Duodenal mucosa (tissue), 2 donors: ENCODE results near the gene AKAP5.
A peak's percentile ranks its signal among the peaks of the same experiment; 100 is the strongest.

Experiments
- H3K27ac ChIP-seq: one replicate; pipeline ENCODE4 v1.7.0; 2013; ENCODE audit warnings: low read depth, low read length
- H3K27me3 ChIP-seq, 2 donors: one replicate each; pipeline ENCODE4 v1.7.0; 2013; ENCODE audit warnings: low read length in 2 of 2, control low read depth in 1 of 2; ENCODE audit not compliant: insufficient read depth in 2 of 2, control insufficient read depth in 1 of 2
- H3K36me3 ChIP-seq, 2 donors: one replicate each; pipeline ENCODE4 v1.7.0; 2013; ENCODE audit warnings: low read length in 2 of 2, control low read depth in 1 of 2; ENCODE audit not compliant: insufficient read depth in 2 of 2, control insufficient read depth in 1 of 2
- H3K4me1 ChIP-seq, 2 donors: one replicate each; pipeline ENCODE4 v1.7.0; 2013; ENCODE audit warnings: low read length in 2 of 2, control low read depth in 1 of 2; ENCODE audit not compliant: insufficient read depth in 2 of 2, control insufficient read depth in 1 of 2
- H3K4me3 ChIP-seq, 2 donors: one replicate each; pipeline ENCODE4 v1.7.0; 2013; ENCODE audit warnings: low read length in 2 of 2, low read depth in 1 of 2
- H3K9ac ChIP-seq, 2 donors: one replicate each; pipeline ENCODE4 v1.7.0; 2013; ENCODE audit warnings: low read length in 2 of 2, low read depth in 1 of 2
- H3K9me3 ChIP-seq, 2 donors: one replicate each; pipeline ENCODE4 v1.7.0; 2013; ENCODE audit warnings: low read length in 2 of 2, control low read depth in 1 of 2; ENCODE audit not compliant: control insufficient read depth in 1 of 2

The AKAP5 gene

DNA sequence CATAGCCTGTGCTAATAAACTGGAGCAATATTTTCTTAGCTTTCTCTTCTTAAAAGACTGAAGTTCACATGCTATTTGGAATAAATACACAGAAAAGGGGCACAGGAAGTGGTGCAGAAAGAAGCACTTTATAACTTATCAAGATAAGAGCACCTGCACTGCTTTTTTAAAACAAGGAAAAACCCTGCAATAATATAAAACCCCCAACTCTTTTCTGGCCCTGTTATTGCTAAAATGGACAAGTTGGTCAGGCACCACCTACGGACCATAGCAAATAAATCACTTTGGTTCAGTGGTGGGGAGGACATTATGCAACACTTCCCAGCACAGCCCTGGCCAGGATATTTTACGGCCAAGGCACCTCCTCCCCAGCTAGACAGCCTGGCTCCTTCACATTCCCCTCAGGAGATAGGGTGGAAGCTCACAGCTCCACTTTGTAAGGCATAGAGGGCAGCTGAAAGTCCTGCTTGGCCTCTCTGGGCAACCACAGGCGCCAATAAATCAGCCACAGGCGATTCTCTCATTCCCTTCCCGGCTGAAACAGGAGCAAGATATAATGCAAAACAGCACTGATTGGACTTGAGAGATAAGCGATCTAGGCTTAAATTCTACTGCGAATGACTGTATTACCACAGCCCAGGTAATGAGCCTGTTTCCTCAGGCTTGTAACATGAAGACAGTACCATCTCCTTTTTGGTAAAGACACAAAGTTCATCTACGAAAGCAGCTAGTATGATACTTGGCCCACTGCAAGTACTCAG, 36.3 kb downstream of the AKAP5 start:
- Histone ChIP-seq H3K36me3 (no peaks in the 10 kb centered on the region), H3K9me3 (no peaks in the 10 kb centered on the region), H3K4me3 (peak overlapping the region; percentile 93 to 94), H3K4me1 (peaks cover 23 to 35% of the 10 kb centered on the region in 2 donors), H3K9ac (peak overlapping the region; percentile 93 to 97), H3K27me3 (no peaks in the 10 kb centered on the region), H3K27ac (peak overlapping the region; percentile 14)

GRCh38 chr14:64502456-64502855, 37.2 kb downstream of the AKAP5 start:
- peaks cover 32 to 42% of the 10 kb centered on the region in 2 donors for H3K4me1 ChIP-seq
- no peaks in the 10 kb centered on the region for H3K36me3 ChIP-seq
- no peaks in the 10 kb centered on the region for H3K27me3 ChIP-seq
- peak overlapping the region; percentile 93 to 94 for H3K4me3 ChIP-seq
- H3K9me3 ChIP-seq = no peaks in the 10 kb centered on the region
- peak overlapping the region; percentile 93 to 97 for H3K9ac ChIP-seq
- peak overlapping the region; percentile 100 for H3K27ac ChIP-seq

GRCh38 chr14:64502887-64503433, 37.7 kb downstream of the AKAP5 start:
- H3K4me1 ChIP-seq = peaks cover 37 to 47% of the 10 kb centered on the region in 2 donors
- peak overlapping the region; percentile 93 to 94 for H3K4me3 ChIP-seq
- H3K27ac ChIP-seq = peak overlapping the region; percentile 100
- no peaks in the 10 kb centered on the region for H3K9me3 ChIP-seq
- H3K9ac ChIP-seq = peak overlapping the region; percentile 93 to 97
- no peaks in the 10 kb centered on the region for H3K27me3 ChIP-seq
- no peaks in the 10 kb centered on the region for H3K36me3 ChIP-seq

DNA sequence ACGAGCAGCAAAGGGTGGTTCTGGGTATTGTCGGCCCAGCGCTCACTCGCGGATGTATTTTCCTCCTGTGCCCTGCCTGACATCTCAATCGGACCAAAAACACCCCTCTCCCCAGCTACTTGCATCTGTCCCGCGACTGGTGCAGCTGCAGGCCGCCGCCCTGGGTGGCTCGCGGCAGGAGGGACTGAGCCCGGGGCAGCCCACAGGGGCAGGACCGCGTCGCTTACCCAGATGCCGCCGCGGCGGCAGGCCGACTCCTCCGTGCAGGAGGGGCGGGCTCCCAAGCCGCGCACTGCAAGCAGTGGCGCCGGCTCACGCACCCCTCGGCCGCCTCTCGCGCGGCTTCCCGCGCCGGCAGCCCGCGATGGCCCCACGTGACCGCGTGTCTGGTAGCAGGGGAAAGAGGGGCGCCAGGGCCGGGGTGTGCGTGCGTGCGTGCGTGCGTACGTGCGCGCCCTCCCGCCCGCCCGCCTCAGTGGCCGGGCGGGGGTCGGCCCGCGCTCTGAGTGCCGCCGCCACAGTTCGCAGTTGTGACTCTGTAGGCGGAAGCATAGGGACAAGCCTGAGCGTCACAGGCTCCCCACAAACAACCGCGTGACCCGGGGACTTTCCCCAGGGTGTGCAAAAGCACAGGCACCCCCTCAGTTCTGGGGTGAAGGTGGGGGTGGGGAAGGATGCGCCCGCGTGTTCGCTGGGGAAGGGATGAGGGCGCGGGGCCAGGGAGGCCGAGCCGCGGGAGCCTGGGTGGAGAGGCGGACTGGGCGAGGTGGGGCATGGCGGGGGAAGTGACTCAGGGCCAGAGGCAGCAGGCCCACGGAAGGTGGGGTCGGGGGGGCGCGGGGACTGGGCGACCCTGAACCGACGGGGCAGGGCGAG, 38.4 kb downstream of the AKAP5 start, which contains the start of gene ZBTB25:
TSS of gene ZBTB25 (minus strand) at position 405 of the 876 bp plus-strand sequence. CDS start 13,305 bp downstream, outside the sequence.
- H3K4me1 ChIP-seq = peaks cover 41 to 55% of the 10 kb centered on the region in 2 donors

GRCh38 chr14:64504310-64504896, 39.1 kb downstream of the AKAP5 start, which contains the start of gene ZBTB1:
Gene ZBTB1, plus strand, starts transcription at chr14:64504770. Its CDS starts 16,735 bp downstream, at chr14:64521505.
- Histone ChIP-seq H3K9me3 (no peaks in the 10 kb centered on the region), H3K36me3 (no peaks in the 10 kb centered on the region), H3K4me1 (peaks cover 41 to 57% of the 10 kb centered on the region in 2 donors), H3K9ac (peak within 1 kb of the TSS; percentile 93 to 97), H3K27ac (peak within 1 kb of the TSS; percentile 100), H3K4me3 (peak within 1 kb of the TSS; percentile 93 to 94), H3K27me3 (no peaks in the 10 kb centered on the region)

More for the DNA sequence above, 38.4 kb downstream of the AKAP5 start, which contains the start of gene ZBTB25:
- Histone ChIP-seq H3K4me3 (peak within 1 kb of the TSS; percentile 93 to 94), H3K9me3 (no peaks in the 10 kb centered on the region), H3K27me3 (no peaks in the 10 kb centered on the region), H3K9ac (peak within 1 kb of the TSS; percentile 93 to 97), H3K36me3 (no peaks in the 10 kb centered on the region), H3K27ac (peak within 1 kb of the TSS; percentile 100)

- Histone ChIP-seq H3K27me3 (no peaks in the 10 kb centered on the region), H3K9ac (peak overlapping the region; percentile 93 to 97), H3K27ac (peak overlapping the region; percentile 100), H3K36me3 (no peaks in the 10 kb centered on the region), H3K4me3 (peak overlapping the region; percentile 93 to 94), H3K9me3 (no peaks in the 10 kb centered on the region), H3K4me1 (peaks cover 43 to 57% of the 10 kb centered on the region in 2 donors)
These were observed 39.8 kb downstream of the AKAP5 start for GRCh38 chr14:64504897-64505794.

DNA sequence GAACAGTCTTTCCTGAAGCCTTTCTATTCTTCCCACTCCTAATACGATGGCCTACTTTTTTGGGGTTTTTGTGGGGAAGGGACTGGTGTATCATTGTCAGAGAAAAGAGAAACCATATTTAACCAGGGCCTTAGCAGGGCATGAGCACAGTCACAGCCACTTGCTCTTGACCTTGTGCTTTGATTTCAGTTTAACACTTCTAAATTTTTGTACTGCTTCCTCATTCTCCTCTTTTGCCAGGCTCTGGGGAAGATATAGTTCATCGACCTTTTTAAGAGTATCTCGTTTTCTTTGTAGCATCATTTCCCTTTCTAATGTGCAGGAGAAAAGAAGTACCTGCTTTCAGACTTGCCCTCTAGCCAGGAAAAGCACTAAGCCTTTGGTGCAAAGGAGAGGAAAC, 41.4 kb downstream of the AKAP5 start:
- Histone ChIP-seq H3K36me3 (no peaks in the 10 kb centered on the region), H3K9me3 (no peaks in the 10 kb centered on the region), H3K27ac (peak overlapping the region; percentile 55), H3K27me3 (no peaks in the 10 kb centered on the region), H3K4me3 (peak overlapping the region; percentile 50 to 93), H3K4me1 (peaks cover 50 to 54% of the 10 kb centered on the region in 2 donors), H3K9ac (peak overlapping the region; percentile 30 to 93)

DNA sequence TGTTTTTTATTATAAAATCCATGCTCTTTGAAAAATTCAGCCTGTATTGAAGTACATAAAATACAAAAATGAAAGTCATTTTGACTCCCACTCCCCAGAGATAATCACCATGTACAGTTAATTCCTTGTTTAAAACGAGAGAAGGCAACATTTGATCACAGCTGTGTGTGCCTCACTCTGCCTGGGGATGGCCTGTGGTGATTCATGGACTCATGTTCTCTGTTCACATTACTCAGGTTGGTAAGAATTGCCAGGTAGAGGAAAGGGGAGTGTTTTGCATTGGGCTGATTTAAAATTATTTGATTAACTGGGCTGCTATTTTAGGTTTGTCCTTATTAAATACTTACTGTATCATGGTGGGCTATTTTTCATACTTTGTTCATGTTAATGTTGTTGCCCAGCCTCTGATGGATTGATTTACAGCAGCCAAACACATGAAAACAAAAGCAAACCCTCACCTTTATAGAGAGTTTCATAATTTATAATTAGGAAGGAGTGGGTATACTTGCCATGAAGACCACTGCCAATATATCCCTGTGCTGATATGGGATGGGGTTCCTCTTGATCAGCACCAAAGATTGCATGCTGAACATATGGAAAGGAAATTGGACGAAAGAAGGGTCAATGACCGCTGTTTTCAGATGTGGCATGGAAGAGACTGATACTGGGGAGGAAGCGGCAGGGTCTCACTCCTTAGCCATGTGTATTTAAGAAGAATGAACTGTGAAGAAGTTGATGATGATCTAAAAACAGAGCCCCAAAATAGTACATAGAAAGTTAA, 42.3 kb downstream of the AKAP5 start:
- no peak overlapping the region for H3K9ac ChIP-seq
- no peaks in the 10 kb centered on the region for H3K27me3 ChIP-seq
- H3K4me3 ChIP-seq = no peak overlapping the region
- H3K9me3 ChIP-seq = no peaks in the 10 kb centered on the region
- H3K4me1 ChIP-seq = peaks cover 43 to 46% of the 10 kb centered on the region in 2 donors
- no peaks in the 10 kb centered on the region for H3K36me3 ChIP-seq
- H3K27ac ChIP-seq = no peak overlapping the region
